AG04450 (cell line): ENCODE results near the gene FSHR. TPM values are rescaled to one million over a fixed set of nuclear protein-coding genes. Genes with fewer than 3 reads are reported as not detected.

Experiments
- CTCF ChIA-PET: fragments of 300-600, 350-600 bp; formaldehyde crosslinking; extraction: SDS; loops from one replicate; lab custom pipeline; 2022; ENCODE audit warnings: antibody characterized with exemption, inconsistent platforms; lab: Charles Lee
- POLR2A ChIA-PET: fragments of 350-600 bp; formaldehyde crosslinking; extraction: SDS; loops from one replicate; lab custom pipeline; 2021; ENCODE audit warnings: antibody characterized with exemption, inconsistent platforms; lab: Yijun Ruan, JAX
- DNase-seq: peaks from one replicate; pipeline ENCODE4 v3.0.0-alpha.2; 2011; ENCODE audit warnings: low read depth, low spot score
- H3K27ac ChIP-seq: one replicate; pipeline ENCODE4 v1.5.1; 2012; ENCODE audit warnings: low read depth, low read length, control low read depth
- H3K27me3 ChIP-seq: one replicate; pipeline ENCODE4 v1.6.0; 2012; ENCODE audit warnings: low read length; ENCODE audit not compliant: control insufficient read depth, insufficient read depth
- H3K4me3 ChIP-seq: 2 replicates; pipeline ENCODE4 v1.5.1; 2011; ENCODE audit warnings: mild to moderate bottlenecking, low read depth, low read length, control low read depth
- H3K9me3 ChIP-seq: 2 replicates; pipeline ENCODE4 v1.5.1; 2012; ENCODE audit warnings: low read length; ENCODE audit not compliant: control insufficient read depth, insufficient read depth
- polyA plus RNA-seq: library from polyadenylated mRNA; depleted of rRNA; stranded (reverse); fragments of >200 nt; gene quantifications from 2 replicates; pipeline ENCODE4 v1.2.3, GENCODE V29; 2011
- TF ChIP-seq, protein P1 (sequence below): IDR thresholded peaks from 2 replicates; pipeline ENCODE4 v1.5.1; 2011; ENCODE audit warnings: low read depth, low read length, control low read depth, inconsistent platforms

Gene FSHR
- polyA plus RNA-seq, 1 experiment, result not detected

DNA sequence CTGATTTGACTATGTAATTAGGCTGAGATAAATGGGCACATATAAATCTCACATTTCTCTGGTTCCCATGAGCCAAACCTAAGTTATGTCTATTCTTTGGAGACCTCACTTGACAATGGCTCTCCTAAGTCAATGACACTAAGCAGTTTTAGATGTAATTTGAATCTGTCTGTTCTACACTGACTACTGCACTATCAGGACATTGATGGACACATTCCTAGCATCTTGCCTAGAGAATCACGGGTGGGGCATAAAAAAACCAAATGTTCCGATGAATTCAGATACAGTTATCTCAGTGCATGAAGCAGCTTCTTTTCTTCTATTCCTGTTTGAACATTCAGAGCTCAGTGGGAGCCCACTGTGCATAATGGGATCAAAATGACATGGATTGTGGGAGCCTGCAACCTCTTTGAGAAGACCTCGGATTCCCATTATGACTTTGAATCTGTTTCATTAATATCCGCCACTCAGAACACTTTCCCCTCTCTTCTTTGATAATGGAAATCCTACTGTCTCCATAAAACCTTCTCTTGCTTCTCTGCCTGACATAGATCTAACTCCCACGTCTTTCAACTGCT, 110.8 kb downstream of the FSHR start:
- ChIA-PET CTCF (interaction anchor here (0.6 kb wide), 1 partner anchor 55 kb away, joined by 7 read pairs; no protein-coding TSS in a partner anchor), POLR2A (no interaction called here)
- Histone ChIP-seq H3K9me3 (no peaks in the 10 kb centered on the region), H3K27ac (no peak overlapping the region), H3K4me3 (no peak overlapping the region), H3K27me3 (no peaks in the 10 kb centered on the region)
- no peak for DNase-seq
- TF ChIP-seq, protein P1, sequence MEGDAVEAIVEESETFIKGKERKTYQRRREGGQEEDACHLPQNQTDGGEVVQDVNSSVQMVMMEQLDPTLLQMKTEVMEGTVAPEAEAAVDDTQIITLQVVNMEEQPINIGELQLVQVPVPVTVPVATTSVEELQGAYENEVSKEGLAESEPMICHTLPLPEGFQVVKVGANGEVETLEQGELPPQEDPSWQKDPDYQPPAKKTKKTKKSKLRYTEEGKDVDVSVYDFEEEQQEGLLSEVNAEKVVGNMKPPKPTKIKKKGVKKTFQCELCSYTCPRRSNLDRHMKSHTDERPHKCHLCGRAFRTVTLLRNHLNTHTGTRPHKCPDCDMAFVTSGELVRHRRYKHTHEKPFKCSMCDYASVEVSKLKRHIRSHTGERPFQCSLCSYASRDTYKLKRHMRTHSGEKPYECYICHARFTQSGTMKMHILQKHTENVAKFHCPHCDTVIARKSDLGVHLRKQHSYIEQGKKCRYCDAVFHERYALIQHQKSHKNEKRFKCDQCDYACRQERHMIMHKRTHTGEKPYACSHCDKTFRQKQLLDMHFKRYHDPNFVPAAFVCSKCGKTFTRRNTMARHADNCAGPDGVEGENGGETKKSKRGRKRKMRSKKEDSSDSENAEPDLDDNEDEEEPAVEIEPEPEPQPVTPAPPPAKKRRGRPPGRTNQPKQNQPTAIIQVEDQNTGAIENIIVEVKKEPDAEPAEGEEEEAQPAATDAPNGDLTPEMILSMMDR, result no peak

DNA sequence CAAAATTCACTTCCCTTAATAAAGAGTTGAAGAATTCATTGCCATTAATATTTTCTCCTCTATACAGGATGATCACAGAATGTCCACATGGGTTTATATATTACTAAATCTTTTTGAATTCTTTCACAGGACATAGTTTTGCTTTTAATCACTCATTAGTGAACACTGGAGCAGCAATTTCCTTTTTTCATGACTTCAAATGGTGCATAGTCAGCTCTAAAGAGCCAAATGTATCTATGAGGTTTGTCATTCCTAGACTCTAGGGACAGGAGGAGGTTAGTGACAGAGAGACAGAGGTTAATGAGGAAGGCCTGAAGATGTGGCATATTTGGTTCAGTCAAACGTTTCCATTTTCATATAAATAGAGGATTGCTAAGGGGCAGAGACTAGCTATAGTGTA, 111.8 kb downstream of the FSHR start:
- Histone ChIP-seq H3K4me3 (no peak overlapping the region), H3K9me3 (no peaks in the 10 kb centered on the region), H3K27ac (no peak overlapping the region), H3K27me3 (no peaks in the 10 kb centered on the region)
- DNase-seq, result no peak
- POLR2A ChIA-PET, result no interaction called here
- CTCF ChIA-PET, result no interaction called here
- TF ChIP-seq, protein P1, result no peak

DNA sequence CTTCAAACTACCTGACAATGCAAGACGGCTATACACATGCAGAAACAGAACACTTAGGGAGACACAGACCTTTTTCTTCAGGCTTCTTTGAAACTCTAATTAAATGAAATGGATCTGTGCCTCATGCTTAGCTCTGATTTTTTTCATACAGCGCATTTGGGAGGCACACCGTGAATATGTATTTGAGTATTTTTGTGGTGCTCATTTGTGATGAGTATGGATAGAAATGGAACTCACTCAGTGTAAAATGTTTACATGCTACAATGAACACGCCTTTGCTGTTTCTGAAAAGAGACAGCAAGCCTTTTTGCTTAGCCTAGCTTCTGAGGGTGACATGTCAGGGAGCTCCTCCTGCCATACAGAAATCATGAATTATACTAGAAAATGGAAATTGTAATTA, 113.3 kb downstream of the FSHR start:
- H3K4me3 ChIP-seq, result no peak overlapping the region
- no peaks in the 10 kb centered on the region for H3K27me3 ChIP-seq
- TF ChIP-seq, protein P1, result no peak
- no peak overlapping the region for H3K27ac ChIP-seq
- CTCF ChIA-PET, result no interaction called here
- no peaks in the 10 kb centered on the region for H3K9me3 ChIP-seq
- POLR2A ChIA-PET, result no interaction called here
- no peak for DNase-seq

GRCh38 chr2:49037197-49037596, 117.1 kb downstream of the FSHR start:
- POLR2A ChIA-PET, result no interaction called here
- TF ChIP-seq, protein P1, result no peak
- CTCF ChIA-PET, result no interaction called here
- no peak overlapping the region for H3K4me3 ChIP-seq
- no peaks in the 10 kb centered on the region for H3K27me3 ChIP-seq
- H3K27ac ChIP-seq, result no peak overlapping the region
- no peaks in the 10 kb centered on the region; the same call in 1 of the 2 replicates for H3K9me3 ChIP-seq
- no peak for DNase-seq

- H3K27ac ChIP-seq, result no peak overlapping the region
- no peaks in the 10 kb centered on the region for H3K27me3 ChIP-seq
- no peak for DNase-seq
- no peak overlapping the region for H3K4me3 ChIP-seq
- H3K9me3 ChIP-seq, result no peaks in the 10 kb centered on the region; the same call in 1 of the 2 replicates
- TF ChIP-seq, protein P1, result no peak
- CTCF ChIA-PET, result no interaction called here
- POLR2A ChIA-PET, result no interaction called here
Observed at GRCh38 chr2:49035481-49035880, 118.8 kb downstream of the FSHR start.
